Prostate gland (tissue), 2 donors: ENCODE measurements around the gene ONECUT3.

Experiments
- CTCF ChIP-seq, 4 experiments: fragments of 200-600 bp in 2 of 4; fragments of 450-650 bp in 2 of 4; sonication (generic) in 2 of 4; IDR thresholded peaks; 1 replicate in 3 of 4; 2 replicates in 1 of 4; pipeline ENCODE4 v1.5.1; 2016 to 2019; ENCODE audit warnings: antibody characterized with exemption in 4 of 4, mild to moderate bottlenecking in 2 of 4, moderate library complexity in 2 of 4
- POLR2A ChIP-seq: fragments of 450-650 bp; IDR thresholded peaks from one replicate; pipeline ENCODE4 v1.6.1; 2016; ENCODE audit warnings: antibody characterized with exemption, mild to moderate bottlenecking

DNA sequence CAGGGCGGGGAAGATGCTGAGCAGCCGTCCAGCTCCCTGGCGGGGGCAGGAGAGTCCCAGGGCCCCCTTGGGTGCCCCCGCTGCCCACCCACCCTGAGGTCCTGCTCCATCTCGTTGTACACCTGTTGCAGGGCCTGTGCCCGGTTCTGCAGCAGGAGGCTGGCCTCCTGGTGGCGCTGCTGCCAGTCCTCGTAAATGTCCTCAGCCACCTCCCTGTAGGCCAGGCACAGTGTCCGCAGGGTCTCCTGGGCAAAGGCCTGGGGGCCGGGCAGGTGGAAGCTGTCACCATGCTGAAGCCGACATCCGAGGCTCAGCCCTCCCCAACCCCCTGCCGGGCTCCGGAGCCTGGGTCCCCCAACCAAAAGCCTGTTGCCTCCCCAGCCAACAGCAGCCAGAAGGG is 38.6 kb downstream of the ONECUT3 start:
- TF ChIP-seq CTCF (IDR thresholded peaks at IDR 0.05) (no peak), POLR2A (no peak)
